Activated T-cell treated with anti-CD3 and anti-CD28 coated beads for 48 hours (primary cell): Measurements from ENCODE around the gene WDFY2.
"Not testable (repeated sequence)": the region's sequence is repeated elsewhere in the genome, so short reads cannot be mapped to it uniquely, and the experiment has no call there.

Source experiments
- DNase-seq: peaks from one replicate; pipeline ENCODE4 v3.0.0-alpha.2; 2020; ENCODE audit warnings: low read depth

WDFY2 gene

GRCh38 chr13:51632591-51633362 is 48.5 kb downstream of the WDFY2 start:
- DNase-seq: no peak

- no peak for DNase-seq
These were observed 51.0 kb downstream of the WDFY2 start for GRCh38 chr13:51635137-51635878.

GRCh38 chr13:51636349-51636890 is 52.2 kb downstream of the WDFY2 start:
- no peak for DNase-seq

GRCh38 chr13:51637852-51638215 is 53.6 kb downstream of the WDFY2 start:
- no peak for DNase-seq

- DNase-seq: no peak
These were observed 54.1 kb downstream of the WDFY2 start for GRCh38 chr13:51638216-51638871.

GRCh38 chr13:51639171-51639570 is 54.9 kb downstream of the WDFY2 start:
- DNase-seq: no peak

GRCh38 chr13:51640696-51641095 is 56.4 kb downstream of the WDFY2 start:
- not testable (repeated sequence) for DNase-seq

- no peak for DNase-seq
These were observed 59.0 kb downstream of the WDFY2 start for GRCh38 chr13:51643105-51643881.

- no peak for DNase-seq
These were observed 59.6 kb downstream of the WDFY2 start for GRCh38 chr13:51643882-51644281.

- no peak for DNase-seq
These were observed 60.4 kb downstream of the WDFY2 start for GRCh38 chr13:51644654-51645053.

GRCh38 chr13:51645154-51645650 is 60.9 kb downstream of the WDFY2 start:
- no peak for DNase-seq

GRCh38 chr13:51645761-51646670 is 61.8 kb downstream of the WDFY2 start:
- no peak for DNase-seq

- DNase-seq: no peak
These were observed 62.8 kb downstream of the WDFY2 start for GRCh38 chr13:51647067-51647466.

- not testable (repeated sequence) for DNase-seq
These were observed 67.9 kb downstream of the WDFY2 start for GRCh38 chr13:51652193-51652592.

- DNase-seq: no peak
These were observed 75.2 kb downstream of the WDFY2 start for GRCh38 chr13:51659276-51660127.

- no peak for DNase-seq
These were observed 76.6 kb downstream of the WDFY2 start for GRCh38 chr13:51660813-51661212.

- DNase-seq: no peak
These were observed 80.0 kb downstream of the WDFY2 start for GRCh38 chr13:51663973-51664957.

GRCh38 chr13:51665456-51665855 is 81.2 kb downstream of the WDFY2 start:
- DNase-seq: no peak
